HUDEP-2 (cell line): Measurements from ENCODE around the gene TUBB4A.

ENCODE experiments used
- DNase-seq, 76 experiments: peaks; one replicate each; lab custom pipeline; 2025; ENCODE audit not compliant: unreplicated experiment in 76 of 76; lab: John Stamatoyannopoulos, UW

The TUBB4A gene

GRCh38 chr19:6448045-6448444, 54.1 kb downstream of the TUBB4A start:
- DNase-seq, result no peak

- DNase-seq, result no peak
Observed at GRCh38 chr19:6446452-6446851, 55.7 kb downstream of the TUBB4A start.
